Trophoblast cell (in vitro differentiated cells and primary cell): Measurements from ENCODE around the gene MAP1A.

Experiments used
- DNase-seq, 2 donors: peaks; one replicate each; pipeline ENCODE4 v3.0.0-alpha.2; 2016
- H2AFZ ChIP-seq: 2 replicates; pipeline ENCODE4 v1.6.1; 2013; ENCODE audit warnings: low read length, moderate library complexity, mild to moderate bottlenecking; ENCODE audit not compliant: insufficient read depth, poor library complexity
- H2AK5ac ChIP-seq: 2 replicates; pipeline ENCODE4 v1.6.1; 2013; ENCODE audit warnings: mild to moderate bottlenecking, low read length
- H2BK120ac ChIP-seq: 2 replicates; pipeline ENCODE4 v1.6.1; 2013; ENCODE audit warnings: low read length, mild to moderate bottlenecking, moderate library complexity; ENCODE audit not compliant: insufficient read depth, poor library complexity
- H2BK12ac ChIP-seq: 2 replicates; pipeline ENCODE4 v1.6.1; 2013; ENCODE audit warnings: mild to moderate bottlenecking, low read length, moderate library complexity
- H2BK5ac ChIP-seq: 2 replicates; pipeline ENCODE4 v1.6.1; 2013; ENCODE audit warnings: low read length, low read depth, moderate library complexity, mild to moderate bottlenecking; ENCODE audit not compliant: poor library complexity
- H3K14ac ChIP-seq: 2 replicates; pipeline ENCODE4 v1.6.1; 2013; ENCODE audit warnings: mild to moderate bottlenecking, low read length
- H3K18ac ChIP-seq: 2 replicates; pipeline ENCODE4 v1.6.1; 2013; ENCODE audit warnings: mild to moderate bottlenecking, low read length
- H3K23ac ChIP-seq: 2 replicates; pipeline ENCODE4 v1.6.1; 2013; ENCODE audit warnings: low read length
- H3K27ac ChIP-seq: 2 replicates; pipeline ENCODE4 v1.5.1; 2013; ENCODE audit warnings: low read depth, mild to moderate bottlenecking, inconsistent platforms, low read length, moderate library complexity
- H3K27me3 ChIP-seq: 2 replicates; pipeline ENCODE4 v1.6.1; 2013; ENCODE audit warnings: inconsistent platforms, mild to moderate bottlenecking, low read length, moderate library complexity; ENCODE audit not compliant: insufficient read depth
- H3K36me3 ChIP-seq, 2 experiments: 1 replicate in 1 of 2; 2 replicates in 1 of 2; pipeline ENCODE4 v1.6.1; 2013; ENCODE audit warnings: low read length in 2 of 2, mild to moderate bottlenecking in 2 of 2, moderate library complexity in 1 of 2; ENCODE audit not compliant: insufficient read depth in 2 of 2, control insufficient read depth in 1 of 2
- H3K4ac ChIP-seq: 2 replicates; pipeline ENCODE4 v1.6.1; 2013; ENCODE audit warnings: low read depth, mild to moderate bottlenecking, low read length, moderate library complexity
- H3K4me1 ChIP-seq, 2 experiments: 1 replicate in 1 of 2; 2 replicates in 1 of 2; pipeline ENCODE4 v1.6.1; 2013; ENCODE audit warnings: low read length in 2 of 2, mild to moderate bottlenecking in 2 of 2, moderate library complexity in 1 of 2; ENCODE audit not compliant: insufficient read depth in 2 of 2, control insufficient read depth in 1 of 2
- H3K4me2 ChIP-seq: 2 replicates; pipeline ENCODE4 v1.6.1; 2013; ENCODE audit warnings: inconsistent platforms, mild to moderate bottlenecking, low read length, moderate library complexity
- H3K4me3 ChIP-seq: 2 replicates; pipeline ENCODE4 v1.5.1; 2013; ENCODE audit warnings: mild to moderate bottlenecking, low read depth, low read length, inconsistent platforms
- H3K79me1 ChIP-seq: one replicate; pipeline ENCODE4 v1.6.1; 2013; ENCODE audit warnings: low read length
- H3K79me2 ChIP-seq: 2 replicates; pipeline ENCODE4 v1.6.1; 2013; ENCODE audit warnings: low read length, mild to moderate bottlenecking; ENCODE audit not compliant: control insufficient read depth, insufficient read depth, poor library complexity
- H3K9ac ChIP-seq: 2 replicates; pipeline ENCODE4 v1.6.1; 2013; ENCODE audit warnings: mild to moderate bottlenecking, low read length
- H3K9me3 ChIP-seq: 2 replicates; pipeline ENCODE4 v1.6.1; 2013; ENCODE audit warnings: low read depth, mild to moderate bottlenecking, control low read depth, inconsistent platforms, low read length; ENCODE audit not compliant: insufficient read depth
- H4K12ac ChIP-seq: 2 replicates; pipeline ENCODE4 v1.6.1; 2013; ENCODE audit warnings: low read depth, mild to moderate bottlenecking, low read length, moderate library complexity
- H4K8ac ChIP-seq: 2 replicates; pipeline ENCODE4 v1.6.1; 2013; ENCODE audit warnings: low read depth, mild to moderate bottlenecking, low read length, moderate library complexity
- H4K91ac ChIP-seq: one replicate; pipeline ENCODE4 v1.6.1; 2013; ENCODE audit warnings: low read depth, mild to moderate bottlenecking, low read length, moderate library complexity
- WGBS: extraction: QIAGEN DNeasy Blood & Tissue Kit; methylation state at CpG from one replicate; pipeline ENCODE4 v1.1.7; 2013; ENCODE audit warnings: missing lambda C conversion rate; ENCODE audit not compliant: insufficient read length, insufficient coverage; ENCODE audit errors: extremely low coverage; 5-methylcytosine and 5-hydroxymethylcytosine counted together

Gene MAP1A

GRCh38 chr15:43528542-43529007, 11.2 kb downstream of the MAP1A start:
- H3K9ac ChIP-seq = no peak overlapping the region
- no peaks in the 10 kb centered on the region for H3K4me1 ChIP-seq
- H3K27me3 ChIP-seq = no peaks in the 10 kb centered on the region
- no peak overlapping the region for H3K4me3 ChIP-seq
- no CpG with 5 or more reads among the region's 11 CpGs for WGBS
- H4K12ac ChIP-seq = no peak overlapping the region
- H4K91ac ChIP-seq = no peak overlapping the region
- H3K4me2 ChIP-seq = no peak overlapping the region
- H3K18ac ChIP-seq = no peak overlapping the region
- no peak overlapping the region for H2AK5ac ChIP-seq
- no peak overlapping the region for H2BK5ac ChIP-seq
- H2AFZ ChIP-seq = no peak overlapping the region
- H2BK12ac ChIP-seq = no peak overlapping the region
- H3K79me1 ChIP-seq = no peaks in the 10 kb centered on the region
- H4K8ac ChIP-seq = no peak overlapping the region
- DNase-seq = no peak
- no peaks in the 10 kb centered on the region for H3K9me3 ChIP-seq
- no peak overlapping the region for H3K23ac ChIP-seq
- H3K79me2 ChIP-seq = no peaks in the 10 kb centered on the region
- no peak overlapping the region for H2BK120ac ChIP-seq
- no peak overlapping the region for H3K4ac ChIP-seq
- H3K27ac ChIP-seq = no peak overlapping the region
- peaks cover 0 to 7% of the 10 kb centered on the region in 2 experiments for H3K36me3 ChIP-seq
- H3K14ac ChIP-seq = no peak overlapping the region

- no peak overlapping the region for H3K18ac ChIP-seq
- H3K9ac ChIP-seq = no peak overlapping the region
- H2AK5ac ChIP-seq = no peak overlapping the region
- DNase-seq = no peak
- H3K23ac ChIP-seq = no peak overlapping the region
- no peaks in the 10 kb centered on the region for H3K27me3 ChIP-seq
- no peaks in the 10 kb centered on the region for H3K79me2 ChIP-seq
- H3K27ac ChIP-seq = no peak overlapping the region
- H2BK120ac ChIP-seq = no peak overlapping the region
- WGBS = no CpG with 5 or more reads among the region's 15 CpGs
- H4K12ac ChIP-seq = no peak overlapping the region
- H3K14ac ChIP-seq = no peak overlapping the region
- no peak overlapping the region for H3K4ac ChIP-seq
- H3K9me3 ChIP-seq = no peaks in the 10 kb centered on the region
- H3K4me1 ChIP-seq = no peaks in the 10 kb centered on the region
- no peaks in the 10 kb centered on the region for H3K79me1 ChIP-seq
- no peak overlapping the region for H4K8ac ChIP-seq
- peaks cover 0 to 4% of the 10 kb centered on the region in 2 experiments for H3K36me3 ChIP-seq
- H2AFZ ChIP-seq = no peak overlapping the region
- H3K4me3 ChIP-seq = no peak overlapping the region
- no peak overlapping the region for H2BK5ac ChIP-seq
- no peak overlapping the region for H4K91ac ChIP-seq
- no peak overlapping the region for H2BK12ac ChIP-seq
- H3K4me2 ChIP-seq = no peak overlapping the region
These were observed 11.7 kb downstream of the MAP1A start for GRCh38 chr15:43529141-43529540.

- H2BK12ac ChIP-seq = no peak overlapping the region
- no peak overlapping the region for H4K91ac ChIP-seq
- no peak overlapping the region for H3K9ac ChIP-seq
- no CpG with 5 or more reads among the region's 12 CpGs for WGBS
- no peaks in the 10 kb centered on the region for H3K9me3 ChIP-seq
- no peak for DNase-seq
- no peaks in the 10 kb centered on the region for H3K79me1 ChIP-seq
- H3K4ac ChIP-seq = no peak overlapping the region
- H3K14ac ChIP-seq = no peak overlapping the region
- H3K18ac ChIP-seq = no peak overlapping the region
- H3K79me2 ChIP-seq = no peaks in the 10 kb centered on the region
- H2AFZ ChIP-seq = no peak overlapping the region
- no peak overlapping the region for H3K4me2 ChIP-seq
- no peaks in the 10 kb centered on the region for H3K27me3 ChIP-seq
- no peak overlapping the region for H4K12ac ChIP-seq
- no peak overlapping the region for H2AK5ac ChIP-seq
- H3K4me3 ChIP-seq = no peak overlapping the region
- no peak overlapping the region for H3K23ac ChIP-seq
- H2BK120ac ChIP-seq = no peak overlapping the region
- no peaks in the 10 kb centered on the region for H3K4me1 ChIP-seq
- no peak overlapping the region for H2BK5ac ChIP-seq
- H3K27ac ChIP-seq = no peak overlapping the region
- H3K36me3 ChIP-seq = peaks cover 2 to 6% of the 10 kb centered on the region in 2 experiments
- no peak overlapping the region for H4K8ac ChIP-seq
These were observed 12.4 kb downstream of the MAP1A start for GRCh38 chr15:43529587-43530345.

GRCh38 chr15:43531018-43531670, 13.7 kb downstream of the MAP1A start:
- WGBS = no CpG with 5 or more reads among the region's 7 CpGs
- no peak overlapping the region for H3K4me2 ChIP-seq

More at GRCh38 chr15:43531018-43531670, 13.7 kb downstream of the MAP1A start:
- Histone ChIP-seq H3K4me1 (no peaks in the 10 kb centered on the region), H2BK12ac (no peak overlapping the region), H3K9ac (no peak overlapping the region), H4K12ac (no peak overlapping the region), H2AFZ (no peak overlapping the region), H2AK5ac (no peak overlapping the region), H3K4ac (no peak overlapping the region), H3K36me3 (peaks cover 3 to 8% of the 10 kb centered on the region in 2 experiments), H4K91ac (no peak overlapping the region), H3K14ac (no peak overlapping the region), H3K4me3 (no peak overlapping the region), H3K27me3 (no peaks in the 10 kb centered on the region), H3K79me2 (no peaks in the 10 kb centered on the region), H3K9me3 (no peaks in the 10 kb centered on the region), H2BK120ac (no peak overlapping the region), H3K79me1 (no peaks in the 10 kb centered on the region), H3K18ac (no peak overlapping the region), H4K8ac (no peak overlapping the region), H3K27ac (no peak overlapping the region), H2BK5ac (no peak overlapping the region), H3K23ac (no peak overlapping the region)
- DNase-seq = no peak
